WTC11 (cell line): ENCODE data around the gene CAPN15.

Source experiments
- CTCF ChIP-seq: fragments of 200-600 bp; IDR thresholded peaks from 2 replicates; pipeline ENCODE4 v1.8.0; 2022; ENCODE audit warnings: antibody characterized with exemption
- SP1 ChIP-seq: sonication (generic); formaldehyde crosslinking; conservative IDR thresholded peaks from 2 replicates; pipeline ENCODE4 v1.8.1; 2022; ENCODE audit warnings: missing genetic modification reagents

GRCh38 chr16:558298-559020, 30.9 kb downstream of the CAPN15 start:
- no peak for TF ChIP-seq CTCF
- no peak for TF ChIP-seq SP1
